Testis (tissue), 2 donors: ENCODE data around the gene OSM.

Experiments
- POLR2A ChIP-seq: fragments of 450-650 bp; IDR thresholded peaks from one replicate; pipeline ENCODE4 v1.6.1; 2017; ENCODE audit warnings: antibody characterized with exemption, mild to moderate bottlenecking, moderate library complexity
- TF ChIP-seq, protein P1 (sequence below), 3 experiments: fragments of 450-650 bp in 2 of 3; fragments of 200-600 bp in 1 of 3; sonication (generic) in 1 of 3; IDR thresholded peaks; one replicate each; pipeline ENCODE4 v1.5.1; 2016 to 2019; ENCODE audit warnings: antibody characterized with exemption in 3 of 3, mild to moderate bottlenecking in 2 of 3, moderate library complexity in 1 of 3

- TF ChIP-seq, protein P1, sequence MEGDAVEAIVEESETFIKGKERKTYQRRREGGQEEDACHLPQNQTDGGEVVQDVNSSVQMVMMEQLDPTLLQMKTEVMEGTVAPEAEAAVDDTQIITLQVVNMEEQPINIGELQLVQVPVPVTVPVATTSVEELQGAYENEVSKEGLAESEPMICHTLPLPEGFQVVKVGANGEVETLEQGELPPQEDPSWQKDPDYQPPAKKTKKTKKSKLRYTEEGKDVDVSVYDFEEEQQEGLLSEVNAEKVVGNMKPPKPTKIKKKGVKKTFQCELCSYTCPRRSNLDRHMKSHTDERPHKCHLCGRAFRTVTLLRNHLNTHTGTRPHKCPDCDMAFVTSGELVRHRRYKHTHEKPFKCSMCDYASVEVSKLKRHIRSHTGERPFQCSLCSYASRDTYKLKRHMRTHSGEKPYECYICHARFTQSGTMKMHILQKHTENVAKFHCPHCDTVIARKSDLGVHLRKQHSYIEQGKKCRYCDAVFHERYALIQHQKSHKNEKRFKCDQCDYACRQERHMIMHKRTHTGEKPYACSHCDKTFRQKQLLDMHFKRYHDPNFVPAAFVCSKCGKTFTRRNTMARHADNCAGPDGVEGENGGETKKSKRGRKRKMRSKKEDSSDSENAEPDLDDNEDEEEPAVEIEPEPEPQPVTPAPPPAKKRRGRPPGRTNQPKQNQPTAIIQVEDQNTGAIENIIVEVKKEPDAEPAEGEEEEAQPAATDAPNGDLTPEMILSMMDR (IDR thresholded peaks at IDR 0.05): no peak
- TF ChIP-seq POLR2A: no peak
Observed at GRCh38 chr22:30275625-30276024, 9.0 kb upstream of the OSM start.
